ENCODE results near the gene AOC3. TPM values are rescaled to one million over a fixed set of nuclear protein-coding genes. Genes with fewer than 3 reads are reported as not detected.

Gene AOC3
- total and polyA plus RNA-seq, 2 of the 8 experiments (the other 6 are each of a cell fraction or from before 2014, with no cell fraction given) = 2.5 to 2.7 TPM

- Histone ChIP-seq H3K23ac (ENCODE audit: insufficient read length) (no peak overlapping the region), H3K9ac (replicated peaks in 1 of 4; ENCODE audit: extremely low read depth in 1 of 4, low read depth in 3 of 4, low read length in 3 of 4) (no peak overlapping the region), H3K4me2 (ENCODE audit: insufficient read depth in 1 of 2, low read depth in 2 of 2, low read length in 2 of 2) (0 out of 4 replicates have a peak overlapping the region, but pooled peaks of 1 of the 2 experiments have one; percentile 38), H3K27me3 (replicated peaks in 1 of 4; ENCODE audit: control insufficient read depth in 3 of 4, extremely low read depth in 1 of 4, insufficient read depth in 3 of 4, low read length in 3 of 4) (peaks cover 0 to 5% (median 0%) of the 10 kb centered on the region in 4 experiments; a peak in 4 of 7 replicates), H4K20me1 (replicated peaks in 1 of 2; ENCODE audit: control insufficient read depth in 1 of 2, insufficient read depth in 2 of 2, low read length in 2 of 2) (no peaks in the 10 kb centered on the region), H2AFZ (ENCODE audit: low read length) (no peak overlapping the region), H3K18ac (ENCODE audit: extremely low read depth, low read length) (no peak overlapping the region), H3K79me2 (ENCODE audit: control insufficient read depth in 1 of 2, insufficient read depth in 2 of 2, low read length in 2 of 2) (no peaks in the 10 kb centered on the region), H3K36me3 (ENCODE audit: control insufficient read depth in 2 of 4, insufficient read depth in 4 of 4, low read length in 3 of 4) (no peaks in the 10 kb centered on the region), H2BK15ac (ENCODE audit: low read length) (no peak overlapping the region), H3K27ac (ENCODE audit: low read depth, low read length) (no peak overlapping the region), H3K23me2 (ENCODE audit: low read depth, low read length) (no peaks in the 10 kb centered on the region; the same call in 1 of the 2 replicates), H4K8ac (ENCODE audit: extremely low read depth, insufficient read depth, low read length) (no peak overlapping the region), H3K56ac (replicated peaks; ENCODE audit: insufficient read length, low read depth, low read length) (no peak overlapping the region), H2BK5ac (ENCODE audit: low read depth, low read length) (no peak overlapping the region), H3K4me3 (ENCODE audit: extremely low read depth in 1 of 4, insufficient read depth in 2 of 4, low read depth in 3 of 4, low read length in 4 of 4) (no peak overlapping the region), H3K79me1 (ENCODE audit: low read depth, low read length) (no peaks in the 10 kb centered on the region), H3K14ac (ENCODE audit: insufficient read length) (no peak overlapping the region), H4K91ac (replicated peaks; ENCODE audit: insufficient read length, low read length) (no peak overlapping the region), H2AK5ac (ENCODE audit: low read depth, low read length) (0 out of 2 replicates have a peak overlapping the region, but pooled peaks have one; percentile 24), H3K9me3 (ENCODE audit: insufficient read depth in 2 of 2, low read depth in 1 of 2, low read length in 1 of 2) (no peaks in the 10 kb centered on the region), H2BK120ac (replicated peaks; ENCODE audit: low read depth, low read length) (no peak overlapping the region), H4K5ac (ENCODE audit: insufficient read length, low read depth, low read length) (no peak overlapping the region), H2BK20ac (ENCODE audit: low read length) (no peak overlapping the region), H3K4ac (replicated peaks; ENCODE audit: insufficient read length, low read depth, low read length) (no peak overlapping the region), H3K4me1 (replicated peaks in 1 of 4; ENCODE audit: control insufficient read depth in 3 of 4, insufficient read depth in 4 of 4, low read length in 3 of 4) (peaks cover 0 to 8% (median 5%) of the 10 kb centered on the region in 4 experiments; a peak in 4 of 7 replicates), H2BK12ac (ENCODE audit: low read depth, low read length) (0 out of 2 replicates have a peak overlapping the region, but pooled peaks have one; percentile 75)
- ChIA-PET POLR2A (ENCODE audit: partially characterized antibody) (interaction anchor here (0.5 to 1.7 kb wide), 10 partner anchors 9 to 728 kb away, joined by 3 to 6 read pairs (median 4); partner anchors contain the start of genes BRCA1 and RPL27), CTCF (ENCODE audit: partially characterized antibody) (interaction anchor here (0.6 to 2.5 kb wide), 10 partner anchors 9 to 1004 kb away, joined by 3 to 11 read pairs (median 4); partner anchors contain the start of gene AOC2)
- FAIRE-seq (no peak), DNase-seq (ENCODE audit: low read depth in 1 of 2, low spot score in 2 of 2) (no peak)
- WGBS, 2 experiments (ENCODE audit: extremely low coverage in 1 of 2, insufficient coverage in 1 of 2, insufficient read length in 1 of 2, insufficient replicate concordance in 2 of 2, low coverage in 1 of 2, low lambda C conversion rate in 2 of 2, missing lambda C conversion rate in 1 of 2) = 91% methylated on average over 7 of the region's 8 CpGs; no CpG with 5 or more reads in 1 of the 2 experiments
- no peak for TF ChIP-seq TAF7 (optimal IDR thresholded peaks at IDR 0.05; ENCODE audit: borderline replicate concordance, low read depth, low read length)
- TF ChIP-seq POLR2A (IDR thresholded peaks at IDR 0.05; ENCODE audit: control extremely low read depth in 1 of 2, low read depth in 2 of 2, low read length in 2 of 2) = no peak
- TF ChIP-seq BRCA1 (IDR thresholded peaks at IDR 0.05; ENCODE audit: low read depth, low read length) = no peak
- TF ChIP-seq EGR1 (IDR thresholded peaks at IDR 0.05; ENCODE audit: borderline replicate concordance, low read depth, low read length) = no peak
- TF ChIP-seq SIN3A (conservative IDR thresholded peaks at IDR 0.05 in 1 of 2, IDR thresholded peaks at IDR 0.05 in 1 of 2; ENCODE audit: low read depth in 1 of 2, low read length in 2 of 2) = no peak
- TF ChIP-seq BACH1 (IDR thresholded peaks at IDR 0.05; ENCODE audit: low read length) = no peak
- TF ChIP-seq FOSL1 (IDR thresholded peaks at IDR 0.05; ENCODE audit: insufficient read depth, low read depth, low read length) = no peak
- TF ChIP-seq NRF1 (IDR thresholded peaks at IDR 0.05; ENCODE audit: low read depth, low read length) = no peak
- TF ChIP-seq MAX (IDR thresholded peaks at IDR 0.05) = no peak
- no peak for TF ChIP-seq BCL11A (IDR thresholded peaks at IDR 0.05; ENCODE audit: low read depth in 2 of 2, low read length in 2 of 2)
- no peak for TF ChIP-seq SAP30 (IDR thresholded peaks at IDR 0.05; ENCODE audit: insufficient read depth, insufficient replicate concordance, low read length)
- TF ChIP-seq JUN (IDR thresholded peaks at IDR 0.05; ENCODE audit: low read depth, low read length) = no peak
Measured at GRCh38 chr17:42878924-42879595, 28.1 kb downstream of the AOC3 start.

Measured in H1 (cell line).